HG02870 (cell line): ENCODE results near the gene PKIG.
"Not testable (repeated sequence)": the region's sequence is repeated elsewhere in the genome, so short reads cannot be mapped to it uniquely, and the experiment has no call there.

ENCODE experiments used
- ATAC-seq: cut with Tn5 transposase; IDR thresholded peaks from one replicate; pipeline ENCODE4 v1.9.1; 2021; ENCODE audit warnings: mild to moderate bottlenecking, moderate library complexity; ENCODE audit not compliant: unreplicated experiment

PKIG gene

DNA sequence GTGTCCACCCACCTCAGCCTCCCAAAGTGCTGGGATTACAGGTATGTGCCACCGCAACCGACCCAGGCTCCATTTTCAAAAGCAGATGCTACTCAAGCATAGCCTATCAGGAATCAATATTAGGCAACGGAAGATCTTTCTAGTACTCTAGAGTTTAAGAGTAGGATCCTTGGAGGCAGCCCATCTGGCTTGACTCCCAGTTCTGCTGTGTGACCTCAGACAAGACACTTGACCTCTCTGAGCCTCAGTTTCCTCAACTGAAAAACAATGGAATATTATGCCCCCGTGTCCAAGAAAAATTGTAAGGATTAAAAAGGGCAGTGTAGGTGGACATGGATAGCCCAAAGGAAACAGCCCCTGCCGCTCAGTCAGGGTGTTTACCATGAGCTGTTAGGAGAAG, 54.7 kb downstream of the PKIG start:
- ATAC-seq, result no peak

DNA sequence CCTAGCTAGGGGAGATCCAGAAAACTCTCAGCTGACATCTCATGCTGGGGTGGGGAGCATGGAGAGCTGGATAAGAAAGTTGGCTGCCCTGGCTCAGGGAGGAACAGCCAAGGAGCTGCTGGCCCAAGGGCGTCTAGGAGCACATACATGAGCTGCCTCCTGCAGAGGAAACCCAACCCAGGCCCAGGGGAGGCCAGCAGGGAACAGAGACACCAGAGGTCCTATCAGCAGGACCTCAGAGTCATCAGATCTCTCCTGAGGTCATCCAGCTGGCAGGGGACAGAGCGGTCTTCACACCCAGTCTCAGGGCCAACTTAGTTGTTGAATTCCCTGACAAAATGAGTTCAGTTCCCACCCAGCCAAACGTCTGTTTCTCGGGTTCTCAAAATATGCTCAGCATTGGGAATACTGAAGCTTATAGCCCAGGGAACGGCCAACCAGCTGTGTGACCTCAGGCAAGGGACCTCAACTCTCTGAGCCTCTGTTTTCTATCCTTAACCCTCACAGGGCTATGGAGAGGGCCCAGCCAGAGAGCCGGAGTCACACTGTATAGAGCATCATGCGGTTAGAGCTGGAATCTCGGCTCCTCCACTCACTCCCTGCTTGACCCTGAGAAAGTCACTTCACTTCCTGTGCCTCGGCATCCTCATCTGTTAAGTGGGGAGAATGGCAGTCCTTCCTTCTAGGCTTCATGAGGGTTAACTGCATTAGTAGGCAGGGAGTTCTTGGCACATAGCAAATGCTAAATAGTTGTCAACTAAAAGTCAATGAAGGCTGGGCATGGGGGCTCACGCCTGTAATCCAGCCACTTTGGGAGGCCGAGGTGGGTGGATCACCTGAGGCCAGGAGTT, 55.4 kb downstream of the PKIG start:
- ATAC-seq, result no peak

DNA sequence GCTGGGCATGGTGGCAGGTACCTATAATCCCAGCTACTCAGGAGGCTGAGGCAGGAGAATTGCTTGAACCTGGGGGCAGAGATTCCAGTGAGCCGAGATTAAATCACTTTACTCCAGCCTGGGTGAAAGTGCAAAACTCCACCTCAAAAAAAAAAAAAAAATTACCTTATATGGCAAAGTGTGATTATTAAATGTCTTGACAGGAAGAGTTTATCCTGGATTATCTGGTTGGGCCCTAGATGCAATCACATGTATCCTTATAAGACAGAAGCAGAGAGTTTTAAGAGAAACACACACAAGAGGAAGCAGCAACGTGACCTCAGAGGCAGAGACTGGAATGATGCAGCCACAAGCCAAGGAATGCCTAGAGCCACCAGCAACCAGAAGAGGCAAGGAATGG, 58.1 kb downstream of the PKIG start:
- no peak for ATAC-seq

DNA sequence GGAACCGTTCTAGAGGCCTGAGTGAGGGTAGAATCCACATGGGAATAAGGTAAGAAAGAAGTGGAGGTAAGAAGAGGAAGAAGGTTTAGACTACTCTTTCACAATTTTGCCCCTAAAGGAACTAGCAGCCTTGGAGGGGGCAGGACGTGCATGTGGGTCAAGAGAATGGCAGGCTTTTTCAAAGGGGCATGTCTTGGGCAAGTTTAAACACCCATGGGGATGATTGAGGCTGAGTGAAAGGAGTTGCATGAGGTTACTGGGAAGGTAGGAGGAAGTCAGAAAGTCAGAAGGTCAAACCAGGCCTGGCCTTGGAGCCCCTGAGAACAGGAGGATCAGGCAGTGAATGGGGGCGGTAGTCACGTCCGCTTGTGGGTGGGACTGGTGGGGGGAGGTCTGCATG, 58.9 kb downstream of the PKIG start:
- ATAC-seq, result no peak

DNA sequence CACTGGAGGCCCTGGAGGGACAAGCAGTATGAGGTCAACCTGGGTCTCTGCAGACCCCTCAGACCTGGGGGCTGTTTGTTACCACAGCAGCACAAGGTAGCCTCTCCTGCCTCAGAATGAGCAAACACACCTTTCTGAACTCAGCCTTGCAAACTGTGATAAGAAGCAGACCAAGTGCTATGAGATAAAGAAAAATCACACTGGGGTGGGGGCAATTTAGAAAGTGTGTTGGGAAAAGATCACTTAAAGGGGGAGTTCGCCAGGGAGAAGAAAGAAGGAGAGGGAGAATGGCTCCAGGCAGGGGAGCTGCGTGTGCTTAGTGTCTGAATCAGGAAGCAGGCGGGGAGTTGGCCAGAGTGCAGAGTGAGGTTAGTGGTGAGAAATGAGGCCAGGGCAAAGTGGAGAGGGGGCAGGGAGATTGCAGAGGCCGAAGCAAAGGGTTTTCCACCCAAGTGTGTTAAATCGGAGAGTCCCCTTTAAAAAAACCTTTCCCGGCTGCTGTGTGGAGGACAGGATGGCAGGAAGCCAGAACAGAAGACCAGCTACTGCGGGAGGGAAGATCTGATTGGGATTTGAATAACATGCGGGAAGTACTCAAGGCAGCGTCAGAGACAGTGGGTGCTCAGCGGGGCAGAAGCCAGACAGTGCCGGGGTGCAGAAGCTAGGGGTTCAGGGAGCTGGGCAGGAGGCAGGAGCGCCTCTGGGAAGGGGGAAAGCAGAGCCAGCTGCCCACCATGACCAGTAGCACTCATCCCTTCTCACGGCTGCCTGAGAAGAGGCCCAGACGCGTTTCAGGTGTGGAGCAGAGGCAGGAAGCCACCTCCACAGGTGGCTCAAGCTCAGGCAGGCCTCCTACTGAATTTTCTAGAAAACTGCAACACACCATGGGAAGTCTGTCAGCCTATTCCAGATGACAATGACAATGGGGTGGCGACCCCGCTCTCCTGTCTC, 60.1 kb downstream of the PKIG start:
- ATAC-seq, result peak; percentile 26

DNA sequence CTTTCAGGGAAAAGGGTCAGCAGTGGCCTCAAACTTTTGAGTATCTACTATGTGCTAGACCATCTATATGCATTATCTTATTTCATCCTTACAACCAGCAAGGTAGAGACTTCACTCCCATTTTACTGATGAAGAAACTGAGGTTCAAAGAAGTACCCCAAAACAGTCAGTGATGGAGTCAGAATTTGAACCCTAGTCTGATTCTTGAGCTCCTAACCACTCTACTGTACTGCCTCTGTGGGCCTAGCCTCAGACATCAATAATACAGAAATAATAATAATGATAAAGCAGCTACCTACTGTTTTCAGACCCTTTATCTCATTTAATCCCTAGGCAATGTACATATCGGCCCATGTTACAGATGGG, 60.8 kb downstream of the PKIG start:
- ATAC-seq, result no peak

DNA sequence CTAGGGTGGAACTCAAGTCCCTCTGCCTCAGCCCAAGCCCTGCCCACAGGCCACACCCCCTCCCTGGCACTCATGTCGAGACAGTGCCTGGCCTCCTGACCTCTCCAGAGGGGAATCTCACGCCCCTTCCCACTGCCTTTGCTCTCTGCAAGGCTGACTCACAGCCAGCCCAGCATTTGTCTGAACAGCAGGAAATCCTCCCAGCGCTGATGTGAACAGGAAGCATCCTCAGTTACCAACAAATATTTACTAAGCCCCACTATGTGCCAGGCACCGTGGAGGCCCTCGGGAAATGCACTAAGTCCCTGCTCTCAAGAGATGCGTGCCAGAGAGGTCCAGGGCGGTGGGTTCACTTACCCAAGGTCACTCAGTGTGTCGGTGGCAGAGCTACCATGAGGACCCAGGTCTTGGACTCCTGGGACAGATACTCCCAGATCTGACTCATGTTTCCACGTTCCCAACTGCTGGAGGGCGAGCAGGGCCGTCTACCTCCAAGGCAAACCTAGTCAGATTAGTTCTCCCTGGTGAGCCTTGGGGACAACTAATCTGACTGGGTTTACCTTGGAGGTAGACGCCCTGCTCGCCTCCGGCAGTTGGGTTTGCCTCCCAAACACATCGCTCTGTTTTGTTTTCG, 61.3 kb downstream of the PKIG start:
- ATAC-seq, result no peak

DNA sequence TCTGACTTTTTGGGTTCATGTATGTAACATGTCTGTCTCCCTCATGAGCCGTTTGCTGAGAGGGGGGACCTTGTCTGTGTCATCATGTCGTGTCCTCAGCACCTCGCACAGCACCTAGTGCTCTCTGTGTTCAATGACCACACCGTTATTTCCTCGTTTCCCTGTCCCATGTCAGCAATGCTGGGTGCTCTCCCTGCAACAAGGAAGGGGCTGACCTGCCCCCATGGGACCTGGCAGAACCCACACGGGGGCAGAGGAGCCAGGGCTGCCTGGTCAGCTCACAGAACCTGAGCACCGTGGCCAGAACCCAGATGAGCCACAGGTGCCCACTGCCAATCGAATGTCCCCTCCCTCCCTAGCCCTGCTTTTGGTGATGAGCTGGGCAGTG, 61.8 kb downstream of the PKIG start:
- no peak for ATAC-seq

DNA sequence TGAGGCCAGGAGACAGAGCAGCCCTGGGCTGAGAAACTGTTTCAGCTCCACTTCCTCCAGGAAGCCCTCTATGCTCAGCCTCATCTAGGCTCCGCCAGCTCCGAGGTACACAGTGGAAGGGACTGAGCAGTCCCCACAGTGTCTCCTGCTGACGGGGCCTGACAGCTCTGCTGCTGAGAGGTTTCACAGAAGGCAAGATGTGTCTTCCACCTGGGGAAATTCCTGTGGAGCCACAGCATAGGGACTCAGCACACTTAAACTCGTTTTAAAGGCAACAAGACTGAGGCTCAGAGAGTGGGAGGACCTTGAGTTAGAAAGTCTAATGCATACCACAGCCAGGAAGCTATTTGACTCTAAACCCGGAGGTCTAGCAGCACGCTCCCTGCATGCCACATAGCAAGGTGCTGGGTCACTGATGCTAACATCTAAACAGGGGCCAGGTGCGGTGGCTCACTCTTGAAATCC, 62.3 kb downstream of the PKIG start:
- no peak for ATAC-seq

DNA sequence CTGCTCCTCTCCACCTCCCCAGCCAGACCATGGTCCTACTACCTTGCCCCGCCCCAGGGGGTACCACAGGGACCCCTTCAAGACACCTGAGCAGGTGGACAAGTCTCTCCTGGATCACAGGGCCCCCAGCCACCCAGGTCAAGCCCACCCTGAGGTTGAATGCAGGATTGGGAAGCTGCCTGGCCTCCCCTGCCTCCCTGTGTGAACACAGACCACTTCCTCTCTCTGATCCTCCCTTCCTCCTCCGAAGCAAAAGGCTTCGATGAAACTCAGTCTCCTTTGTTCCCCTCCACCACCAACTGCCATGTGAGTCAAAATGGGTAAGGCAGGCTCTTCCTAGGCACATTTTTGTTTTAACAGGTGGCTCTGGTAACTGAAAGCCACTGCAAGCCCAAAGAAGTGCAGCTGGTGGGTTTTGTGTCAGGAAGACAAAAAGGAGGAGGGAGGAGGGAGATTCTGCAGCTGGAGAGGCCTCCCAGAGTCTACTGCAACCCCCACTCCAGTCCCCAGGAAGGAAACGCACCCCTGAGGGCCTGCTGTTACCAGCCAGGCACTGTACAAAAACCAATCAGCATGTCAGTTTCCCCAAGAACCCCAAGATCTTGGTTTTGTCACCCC, 63.8 kb downstream of the PKIG start:
- no peak for ATAC-seq

DNA sequence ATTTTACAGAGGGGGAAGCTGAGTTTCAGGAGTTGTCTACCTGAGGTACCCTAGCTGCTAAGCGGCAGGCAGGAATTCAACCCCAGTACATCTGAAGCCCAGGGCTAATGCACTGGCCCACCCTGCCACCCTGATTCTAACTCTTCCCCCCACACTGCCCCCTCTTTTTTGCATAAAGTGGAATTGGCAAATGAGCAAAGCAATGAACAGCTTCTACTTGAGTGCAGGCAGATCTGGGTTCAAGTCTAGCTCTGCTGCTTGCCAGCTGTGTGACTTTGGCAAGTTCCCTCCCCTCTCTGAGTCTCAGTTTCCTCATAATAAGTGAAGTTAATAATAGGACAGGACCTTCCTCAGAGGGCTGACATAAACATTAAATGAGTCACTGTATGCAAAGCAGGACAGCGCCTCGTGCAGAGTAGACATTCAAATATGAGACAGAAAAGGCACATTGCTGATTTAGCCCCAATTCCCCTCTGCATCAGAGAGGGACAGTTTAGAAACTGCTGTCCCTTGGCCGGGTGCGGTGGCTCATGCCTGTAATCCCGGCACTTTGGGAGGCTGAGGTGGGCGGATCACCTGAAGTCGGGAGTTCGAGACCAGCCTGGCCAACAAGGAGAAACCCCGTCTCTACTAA, 64.4 kb downstream of the PKIG start:
- ATAC-seq, result peak; percentile 45

DNA sequence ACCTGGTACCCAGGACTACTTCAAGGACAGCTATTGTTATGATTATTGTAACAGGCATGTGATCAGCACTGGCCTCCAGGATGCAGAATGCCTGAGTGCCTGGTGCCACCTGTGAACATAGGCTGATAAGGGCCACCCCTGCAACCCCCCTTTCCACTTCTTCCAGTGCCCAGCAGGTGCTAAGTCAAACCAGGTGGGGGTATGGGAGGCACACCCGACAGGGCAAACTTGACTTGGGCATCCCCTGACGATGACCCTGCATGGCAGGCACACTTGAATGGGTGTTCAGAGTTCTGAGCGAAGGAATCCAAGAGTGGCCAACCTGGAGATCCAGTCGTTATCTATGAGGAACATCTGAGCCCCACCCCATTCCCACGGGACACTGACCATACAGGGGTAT, 65.7 kb downstream of the PKIG start:
- no peak for ATAC-seq

DNA sequence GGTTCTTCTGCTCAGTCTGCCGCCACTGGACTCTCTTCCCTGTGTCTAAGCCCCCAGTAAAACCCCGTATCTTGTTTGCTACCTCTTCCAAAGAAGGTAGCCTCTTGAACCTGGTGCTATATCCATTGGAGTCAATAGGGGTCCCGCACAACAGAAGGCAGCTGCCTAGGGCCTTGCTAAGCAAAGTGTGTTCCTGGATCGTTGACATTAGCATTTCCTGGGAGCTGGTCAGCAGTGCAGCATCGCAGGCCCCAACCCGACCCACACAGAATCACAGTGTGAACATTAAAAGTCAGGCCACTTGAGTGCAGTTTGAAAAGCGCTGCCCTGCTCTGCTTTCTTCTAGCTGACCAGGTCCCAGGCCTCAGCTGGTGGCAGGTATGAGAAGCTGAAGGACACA, 66.2 kb downstream of the PKIG start:
- ATAC-seq, result no peak

DNA sequence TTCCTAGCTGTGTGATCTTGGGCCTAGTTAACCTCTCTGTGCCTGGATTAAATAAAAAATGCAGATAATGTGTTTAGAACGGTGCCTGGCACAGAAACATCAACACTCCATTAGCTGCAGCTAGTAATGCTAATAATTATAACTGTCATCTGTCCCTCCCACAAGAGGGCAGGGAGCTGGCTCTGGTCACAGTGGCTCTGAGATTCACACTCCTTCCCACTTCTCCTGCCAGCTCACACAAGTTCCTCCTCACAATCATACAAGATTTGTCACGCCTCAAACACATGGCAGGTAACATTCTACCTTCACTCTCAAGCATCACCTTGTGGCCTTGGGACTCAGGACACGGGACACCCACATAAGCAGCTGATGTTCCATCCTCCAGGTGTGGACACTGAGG, 66.7 kb downstream of the PKIG start:
- no peak for ATAC-seq

DNA sequence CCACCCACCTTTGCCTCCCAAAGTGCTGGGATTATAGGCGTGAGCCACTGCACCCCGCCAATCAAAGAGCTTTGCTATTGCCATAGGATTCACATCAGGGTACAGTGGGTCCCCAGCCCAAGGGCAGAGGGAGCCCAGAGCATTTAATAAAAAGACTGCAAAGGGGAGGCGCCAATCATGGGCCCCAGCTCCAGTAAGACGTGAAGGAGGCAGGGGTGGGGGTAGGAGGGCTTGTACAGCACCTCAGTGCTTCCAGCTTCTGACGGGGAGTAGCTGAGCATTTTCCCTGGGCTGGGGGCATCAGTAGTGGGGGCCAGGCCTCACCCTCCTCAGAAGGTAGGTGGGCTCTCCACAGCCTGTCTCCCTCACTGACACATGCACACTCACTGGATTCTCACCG, 67.6 kb downstream of the PKIG start:
- ATAC-seq, result no peak

DNA sequence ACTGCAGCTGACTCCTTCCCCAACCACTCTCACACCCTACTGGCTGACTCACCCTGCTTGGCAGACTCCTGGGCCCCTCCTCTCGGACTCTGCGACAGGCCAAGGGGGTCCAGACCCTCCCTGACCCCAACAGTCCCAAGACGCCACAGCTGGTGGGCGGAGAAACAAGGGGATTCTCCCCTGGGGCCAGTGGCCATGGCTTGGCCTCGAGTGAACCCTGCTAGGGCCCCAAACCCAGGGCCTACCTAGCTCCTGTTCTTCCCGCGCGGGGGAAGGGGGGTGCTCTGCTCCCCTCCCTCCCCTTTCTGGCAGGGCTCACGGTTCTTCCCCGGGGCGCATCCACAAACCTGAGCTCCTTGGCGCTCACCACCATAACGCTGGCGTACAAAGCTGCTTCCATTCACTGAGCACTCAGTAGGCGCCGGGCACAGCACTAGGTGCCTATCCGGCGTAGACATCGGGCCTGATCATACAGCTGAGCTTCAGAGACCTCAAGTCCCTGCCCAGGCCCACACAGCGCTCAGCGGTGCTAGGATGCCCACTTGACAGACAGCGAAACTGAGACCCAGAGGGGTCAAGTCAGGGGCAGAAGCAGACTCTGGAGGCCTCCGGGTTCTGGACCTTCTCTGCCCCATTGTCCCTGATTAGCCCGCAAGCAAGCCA, 68.5 kb downstream of the PKIG start:
- ATAC-seq, result no peak

DNA sequence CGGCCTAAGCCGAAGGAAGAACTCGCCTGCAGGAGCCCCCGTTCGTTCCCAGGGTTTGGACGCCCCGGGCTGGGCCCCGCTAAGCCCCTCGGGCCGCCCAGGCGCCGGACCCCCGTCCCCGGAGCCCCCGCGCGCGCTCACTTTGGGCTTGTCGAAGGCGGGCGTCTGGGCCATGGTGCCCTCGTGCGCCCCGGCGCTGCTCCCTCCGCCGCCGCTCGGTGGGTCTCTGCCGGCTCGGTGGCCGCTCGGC, 69.0 kb downstream of the PKIG start:
- ATAC-seq, result no peak

DNA sequence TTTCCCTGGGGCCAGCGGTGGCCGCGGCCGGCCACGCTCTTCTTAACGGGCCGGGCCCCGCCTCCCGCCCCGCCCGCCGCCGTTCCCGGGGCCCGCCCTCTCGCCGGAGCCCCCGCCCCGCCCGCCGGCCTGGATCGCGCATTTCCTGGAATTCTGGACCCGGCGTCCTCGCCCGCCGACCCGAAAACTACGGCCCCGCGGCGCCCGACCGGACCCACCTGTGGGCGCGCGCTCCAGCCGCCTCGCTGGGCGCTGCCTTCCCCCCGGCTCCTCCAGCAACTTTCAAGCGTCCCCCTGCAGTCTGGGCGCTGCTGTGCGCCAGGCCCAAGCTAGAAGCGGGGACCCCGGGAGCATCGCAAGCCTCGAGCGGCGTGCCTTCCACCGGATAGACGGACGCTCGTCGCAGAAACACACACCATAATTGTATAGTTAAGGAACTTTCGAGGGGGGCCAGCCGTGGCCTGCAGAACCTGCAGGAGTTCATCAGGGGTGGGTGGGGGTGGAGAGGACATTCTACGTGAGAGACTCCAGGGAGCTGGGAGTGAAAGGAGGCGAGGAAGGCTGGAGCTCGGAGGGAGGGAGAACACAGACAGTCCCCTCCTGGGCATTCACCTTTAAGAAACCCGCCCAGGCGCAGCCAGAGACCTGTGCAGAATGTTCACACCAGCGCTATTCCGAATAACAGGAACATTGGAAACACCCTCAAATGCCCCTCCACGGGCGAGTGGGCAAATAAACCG, 69.5 kb downstream of the PKIG start, which contains the start of gene ADA:
TSS of gene ADA (minus strand) at position 16 of the 740 bp plus-strand sequence. CDS start 92 bp downstream, outside the sequence.
- ATAC-seq, result no peak

DNA sequence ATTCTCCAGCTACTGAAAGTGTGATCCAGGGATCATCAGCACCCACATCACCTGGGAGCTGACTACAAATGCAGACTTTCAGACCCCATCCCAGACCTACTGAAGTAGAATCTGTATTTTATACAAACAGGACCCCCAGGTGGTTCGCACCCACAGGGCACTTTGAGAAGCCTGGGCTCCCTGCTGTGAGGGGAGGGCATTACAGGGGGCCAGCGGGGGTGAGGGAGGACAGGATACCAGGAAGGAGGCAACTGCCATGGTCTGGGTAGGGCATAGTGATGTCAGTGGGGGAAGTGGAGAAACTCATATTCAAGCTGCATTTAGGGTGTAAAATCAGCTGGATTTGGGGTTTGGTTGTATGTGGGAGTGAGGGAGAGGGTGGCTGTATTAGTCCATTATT, 71.2 kb downstream of the PKIG start:
- no peak for ATAC-seq

DNA sequence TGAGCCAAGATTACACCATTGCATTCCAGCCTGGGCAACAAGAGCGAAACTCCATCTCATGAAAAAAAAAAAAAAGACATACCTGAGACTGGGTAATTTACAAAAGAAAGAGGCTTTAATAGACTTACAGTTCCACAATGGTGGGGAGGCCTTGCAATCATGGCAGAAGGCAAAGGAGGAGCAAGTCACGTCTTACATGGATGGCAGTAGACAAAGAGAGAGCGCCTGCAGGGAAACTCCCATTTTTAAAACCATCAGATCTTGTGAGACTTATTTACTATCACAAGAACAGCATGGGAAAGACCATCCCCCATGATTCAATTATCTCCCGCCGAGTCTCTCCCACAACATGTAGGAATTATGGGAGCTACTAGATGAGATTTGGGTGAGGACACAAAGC, 71.8 kb downstream of the PKIG start:
- ATAC-seq, result not testable (repeated sequence)
